Prostate gland (tissue), 2 donors: Measurements from ENCODE around the gene ARGLU1. TPM values are rescaled to one million over a fixed set of nuclear protein-coding genes. Genes with fewer than 3 reads are reported as not detected.

ENCODE experiments used
- DNase-seq: peaks from one replicate; pipeline ENCODE4 v3.0.0-alpha.2; 2019; ENCODE audit warnings: low spot score
- H3K27ac ChIP-seq, 2 donors: fragments of 200-600 bp; sonication (generic); 2 replicates each; pipeline ENCODE4 v1.5.1; 2017 to 2019
- H3K27me3 ChIP-seq: fragments of 200-600 bp; sonication (generic); replicated peaks from 2 replicates; pipeline ENCODE4 v1.5.1; 2019; ENCODE audit not compliant: insufficient read depth
- H3K36me3 ChIP-seq, 2 donors: fragments of 200-600 bp; sonication (generic); 1 replicate in 1 of 2; 2 replicates in 1 of 2; pipeline versions ENCODE4 v1.5.1 to v1.8.1; 2017 to 2019
- H3K4me1 ChIP-seq: fragments of 200-600 bp; sonication (generic); replicated peaks from 2 replicates; pipeline ENCODE4 v1.5.1; 2019
- H3K4me3 ChIP-seq, 2 donors: fragments of 200-600 bp; sonication (generic); 2 replicates each; pipeline ENCODE4 v1.5.1; 2017 to 2019
- H3K9me3 ChIP-seq: fragments of 200-600 bp; sonication (generic); 2 replicates; pipeline ENCODE4 v1.5.1; 2017
- CTCF ChIP-seq, 4 experiments: fragments of 200-600 bp in 2 of 4; fragments of 450-650 bp in 2 of 4; sonication (generic) in 2 of 4; IDR thresholded peaks; 1 replicate in 3 of 4; 2 replicates in 1 of 4; pipeline ENCODE4 v1.5.1; 2016 to 2019; ENCODE audit warnings: antibody characterized with exemption in 4 of 4, mild to moderate bottlenecking in 2 of 4, moderate library complexity in 2 of 4
- POLR2A ChIP-seq: fragments of 450-650 bp; IDR thresholded peaks from one replicate; pipeline ENCODE4 v1.6.1; 2016; ENCODE audit warnings: antibody characterized with exemption, mild to moderate bottlenecking
- POLR2AphosphoS5 ChIP-seq: sonication (generic); formaldehyde crosslinking; IDR thresholded peaks from one replicate; pipeline ENCODE4 v1.6.1; 2017; ENCODE audit warnings: antibody characterized with exemption
- WGBS: methylation state at CpG from one replicate; pipeline ENCODE4 v1.1.5; 2018; 5-methylcytosine and 5-hydroxymethylcytosine counted together
- intact Hi-C: fragments of 100-400 bp; cut with DNase I; formaldehyde crosslinking; loops from one replicate; pipeline ENCODE4 v1.14.2; 2022
- total RNA-seq, 2 donors: library from RNA; depleted of rRNA; stranded (reverse); fragments of >200 nt; gene quantifications; one replicate each; pipeline ENCODE4 v1.1.0, GENCODE V29; 2016

The ARGLU1 gene, protein sequence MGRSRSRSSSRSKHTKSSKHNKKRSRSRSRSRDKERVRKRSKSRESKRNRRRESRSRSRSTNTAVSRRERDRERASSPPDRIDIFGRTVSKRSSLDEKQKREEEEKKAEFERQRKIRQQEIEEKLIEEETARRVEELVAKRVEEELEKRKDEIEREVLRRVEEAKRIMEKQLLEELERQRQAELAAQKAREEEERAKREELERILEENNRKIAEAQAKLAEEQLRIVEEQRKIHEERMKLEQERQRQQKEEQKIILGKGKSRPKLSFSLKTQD
- 10 to 100 TPM; 52.1 to 95.9 TPM for total RNA-seq

- under 1% methylated on average over 90 of the region's 108 CpGs for WGBS
Observed at GRCh38 chr13:106567474-106568298, at the start of gene ARGLU1. TSS of gene ARGLU1 (minus strand) at chr13:106568137. CDS start at chr13:106567919, 218 bp downstream.

DNA sequence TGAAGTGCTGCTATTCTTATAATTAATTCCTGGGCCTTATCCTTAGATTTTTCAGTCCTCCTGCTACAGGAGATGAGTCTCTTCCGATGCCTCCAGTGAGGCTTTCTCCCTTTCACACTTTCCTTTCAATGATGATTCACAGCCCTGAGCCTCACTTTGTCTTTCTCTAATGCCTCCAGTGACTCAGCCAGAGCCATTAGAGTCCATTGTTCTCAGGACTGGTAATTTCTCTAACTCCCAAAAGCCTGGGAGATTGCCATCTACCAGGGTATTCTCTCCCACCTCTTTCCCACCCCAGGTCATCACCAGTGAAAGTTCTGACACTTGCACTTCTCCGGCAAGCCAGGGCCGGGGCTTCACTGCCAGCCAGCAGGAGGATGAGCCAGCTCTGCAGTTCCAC, 49.6 kb upstream of the ARGLU1 start:
- Histone ChIP-seq H3K4me3 (no peak overlapping the region), H3K27ac (no peak overlapping the region), H3K9me3 (no peaks in the 10 kb centered on the region), H3K4me1 (no peaks in the 10 kb centered on the region), H3K36me3 (no peaks in the 10 kb centered on the region), H3K27me3 (no peaks in the 10 kb centered on the region)
- no peak for DNase-seq
- intact Hi-C loops = no loop called here
- TF ChIP-seq POLR2AphosphoS5 = no peak
- TF ChIP-seq POLR2A = no peak
- no peak for TF ChIP-seq CTCF (IDR thresholded peaks at IDR 0.05)
- WGBS = 93% methylated on average over 3 of the region's 3 CpGs

More at GRCh38 chr13:106567474-106568298, at the start of gene ARGLU1:
- no peaks in the 10 kb centered on the region for H3K9me3 ChIP-seq
- H3K36me3 ChIP-seq = no peaks in the 10 kb centered on the region
- no peaks in the 10 kb centered on the region for H3K27me3 ChIP-seq
- peaks cover 7% of the 10 kb centered on the region for H3K4me1 ChIP-seq
- peak; percentile 90 for DNase-seq
- peak within 1 kb of the TSS; percentile 88 for H3K4me3 ChIP-seq
- H3K27ac ChIP-seq = peak within 1 kb of the TSS; percentile 97 to 98
- intact Hi-C loops = no loop called here
- TF ChIP-seq POLR2AphosphoS5 (peak; percentile 99), POLR2A (peak; percentile 96), CTCF (IDR thresholded peaks at IDR 0.05) (no peak)

DNA sequence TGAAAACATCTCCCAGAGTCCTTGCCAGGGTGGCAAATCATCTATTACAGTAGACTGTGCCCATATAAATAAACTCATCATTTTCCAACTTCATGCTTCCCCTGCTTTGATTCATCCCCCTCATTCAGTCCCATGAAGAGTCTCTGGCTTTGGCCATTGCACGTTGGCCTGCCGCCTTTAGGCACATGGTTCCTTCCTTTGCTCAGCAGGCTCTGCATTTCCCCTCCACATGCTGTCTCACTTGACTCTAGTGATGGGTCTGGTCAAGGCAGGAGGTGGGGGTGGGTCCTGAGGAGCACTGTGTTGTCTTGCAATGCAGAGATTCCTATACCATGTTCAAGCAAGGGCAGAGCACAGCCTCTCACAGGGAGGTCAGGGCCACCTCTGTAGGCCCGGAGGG, 48.8 kb upstream of the ARGLU1 start:
- 90% methylated on average over 3 of the region's 3 CpGs for WGBS
- no peak for DNase-seq
- Histone ChIP-seq H3K27me3 (no peaks in the 10 kb centered on the region), H3K4me1 (no peaks in the 10 kb centered on the region), H3K27ac (no peak overlapping the region), H3K36me3 (no peaks in the 10 kb centered on the region), H3K4me3 (no peak overlapping the region), H3K9me3 (no peaks in the 10 kb centered on the region)
- TF ChIP-seq POLR2AphosphoS5 = no peak
- intact Hi-C loops = no loop called here

- WGBS = 90% methylated on average over 4 of the region's 4 CpGs
- TF ChIP-seq POLR2A = no peak
- no peak for TF ChIP-seq CTCF (IDR thresholded peaks at IDR 0.05)
- no peak for TF ChIP-seq POLR2AphosphoS5
Observed at GRCh38 chr13:106614874-106615273, 46.9 kb upstream of the ARGLU1 start.

DNA sequence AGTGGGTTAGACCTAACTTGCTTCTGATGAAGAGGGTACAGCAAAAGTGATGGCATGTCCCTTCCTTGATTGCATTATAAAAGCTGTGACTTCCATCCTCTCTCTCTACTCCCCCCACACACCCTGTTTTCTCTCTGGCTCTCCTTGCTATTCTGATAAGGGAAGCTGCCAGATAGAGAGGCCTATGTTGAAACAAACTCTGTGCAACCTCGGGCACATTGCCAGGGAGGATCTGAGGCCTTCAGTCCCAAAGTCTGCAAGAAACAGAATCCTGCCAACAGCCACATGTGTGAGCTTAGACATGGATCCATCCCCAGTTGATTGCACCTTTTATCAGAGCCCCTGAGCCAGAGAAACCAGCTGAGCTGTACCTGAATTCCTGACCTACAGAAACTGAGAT, 44.8 kb upstream of the ARGLU1 start:
- Histone ChIP-seq H3K27ac (no peak overlapping the region), H3K27me3 (no peaks in the 10 kb centered on the region), H3K36me3 (no peaks in the 10 kb centered on the region), H3K4me1 (no peaks in the 10 kb centered on the region), H3K4me3 (no peak overlapping the region), H3K9me3 (no peaks in the 10 kb centered on the region)
- DNase-seq = no peak
- WGBS = 32% methylated on average over 1 of the region's 1 CpG
- TF ChIP-seq POLR2A (no peak), POLR2AphosphoS5 (no peak), CTCF (IDR thresholded peaks at IDR 0.05) (no peak)
- intact Hi-C loops = no loop called here

More at GRCh38 chr13:106614874-106615273, 46.9 kb upstream of the ARGLU1 start:
- Histone ChIP-seq H3K27me3 (no peaks in the 10 kb centered on the region), H3K36me3 (no peaks in the 10 kb centered on the region), H3K4me1 (no peaks in the 10 kb centered on the region), H3K27ac (no peak overlapping the region), H3K9me3 (no peaks in the 10 kb centered on the region), H3K4me3 (no peak overlapping the region)
- no peak for DNase-seq
- intact Hi-C loops = no loop called here
